Smooth muscle cell (in vitro differentiated cells): ENCODE data around the gene CDH4. TPM values are rescaled to one million over a fixed set of nuclear protein-coding genes. Genes with fewer than 3 reads are reported as not detected.

ENCODE experiments used
- DNase-seq: peaks from one replicate; lab custom pipeline; 2025; ENCODE audit not compliant: unreplicated experiment; lab: John Stamatoyannopoulos, UW
- H2AFZ ChIP-seq: fragments of 200-600 bp; sonication (generic); 2 replicates; pipeline ENCODE4 v1.6.0; 2016; ENCODE audit warnings: antibody characterized with exemption, low read depth, mild to moderate bottlenecking
- H3F3A ChIP-seq: fragments of 200-600 bp; sonication (generic); 2 replicates; pipeline ENCODE4 v1.6.0; 2017; ENCODE audit warnings: antibody characterized with exemption, low read depth
- H3K27ac ChIP-seq: fragments of 200-600 bp; sonication (generic); 2 replicates; pipeline ENCODE4 v1.5.1; 2016; ENCODE audit warnings: low read depth, mild to moderate bottlenecking
- H3K27me3 ChIP-seq: fragments of 200-600 bp; sonication (generic); 2 replicates; pipeline ENCODE4 v1.6.1; 2016; ENCODE audit warnings: low read depth, mild to moderate bottlenecking
- H3K36me3 ChIP-seq: fragments of 200-600 bp; sonication (generic); 2 replicates; pipeline ENCODE4 v1.5.1; 2016; ENCODE audit warnings: low read depth
- H3K4me1 ChIP-seq: fragments of 200-600 bp; sonication (generic); 2 replicates; pipeline ENCODE4 v1.5.1; 2016; ENCODE audit warnings: low read depth
- H3K4me2 ChIP-seq: fragments of 200-600 bp; sonication (generic); 2 replicates; pipeline ENCODE4 v1.6.0; 2016; ENCODE audit warnings: mild to moderate bottlenecking
- H3K4me3 ChIP-seq: fragments of 200-600 bp; sonication (generic); 2 replicates; pipeline ENCODE4 v1.5.1; 2016; ENCODE audit warnings: mild to moderate bottlenecking
- H3K79me2 ChIP-seq: fragments of 200-600 bp; sonication (generic); 2 replicates; pipeline ENCODE4 v1.6.0; 2016; ENCODE audit warnings: low read depth, mild to moderate bottlenecking
- H3K9ac ChIP-seq: fragments of 200-600 bp; sonication (generic); 2 replicates; pipeline ENCODE4 v1.6.0; 2016; ENCODE audit warnings: low read depth
- H3K9me3 ChIP-seq: fragments of 200-600 bp; sonication (generic); replicated peaks from 2 replicates; pipeline ENCODE4 v1.5.1; 2016; ENCODE audit warnings: low read depth
- H4K20me1 ChIP-seq: fragments of 200-600 bp; sonication (generic); 2 replicates; pipeline ENCODE4 v1.6.0; 2016; ENCODE audit warnings: low read depth
- CTCF ChIP-seq: fragments of 200-600 bp; sonication (generic); IDR thresholded peaks from 2 replicates; pipeline ENCODE4 v1.5.1; 2017; ENCODE audit warnings: borderline replicate concordance, mild to moderate bottlenecking, antibody characterized with exemption; ENCODE audit not compliant: insufficient read depth, poor library complexity, severe bottlenecking
- WGBS: methylation state at CpG from one replicate; pipeline ENCODE4 v1.1.7; 2016; ENCODE audit warnings: low lambda C conversion rate; 5-methylcytosine and 5-hydroxymethylcytosine counted together
- polyA plus RNA-seq: library from polyadenylated mRNA; unstranded; fragments of >200 nt; fragmentation: Nextera tagmentation; extraction: Ambion mirVana; gene quantifications from 2 replicates; pipeline ENCODE4 v1.2.1, GENCODE V29; 2016
- total RNA-seq: library from RNA; depleted of rRNA; stranded (reverse); fragments of >200 nt; gene quantifications from 2 replicates; pipeline ENCODE4 v1.2.3, GENCODE V29; 2014

CDH4 gene
- total and polyA plus RNA-seq, 2 experiments from 2014 or later = 0.03 to 0.04 TPM

GRCh38 chr20:61972636-61973508, 720.8 kb downstream of the CDH4 start:
- Histone ChIP-seq H3K4me3 (no peak overlapping the region), H3K9ac (no peak overlapping the region), H3F3A (no peaks in the 10 kb centered on the region), H3K79me2 (no peaks in the 10 kb centered on the region), H2AFZ (no peak overlapping the region), H3K4me1 (no peaks in the 10 kb centered on the region), H3K4me2 (no peak overlapping the region), H3K9me3 (no peaks in the 10 kb centered on the region), H3K27me3 (no peaks in the 10 kb centered on the region), H3K27ac (no peak overlapping the region), H3K36me3 (no peaks in the 10 kb centered on the region), H4K20me1 (no peaks in the 10 kb centered on the region)
- no peak for TF ChIP-seq CTCF
- 95% methylated on average over 27 of the region's 27 CpGs for WGBS
- DNase-seq = no peak

- no peak for TF ChIP-seq CTCF
- no peak for DNase-seq
- H3K4me2 ChIP-seq = no peak overlapping the region
- no peak overlapping the region for H3K4me3 ChIP-seq
- no peaks in the 10 kb centered on the region for H3K4me1 ChIP-seq
- no peaks in the 10 kb centered on the region for H3K27me3 ChIP-seq
- no peak overlapping the region for H3K27ac ChIP-seq
- no peaks in the 10 kb centered on the region for H3F3A ChIP-seq
- H3K9me3 ChIP-seq = no peaks in the 10 kb centered on the region
- H3K9ac ChIP-seq = no peak overlapping the region
- peaks cover 3% of the 10 kb centered on the region for H4K20me1 ChIP-seq
- H3K36me3 ChIP-seq = no peaks in the 10 kb centered on the region
- H3K79me2 ChIP-seq = no peaks in the 10 kb centered on the region
- no peak overlapping the region for H2AFZ ChIP-seq
- WGBS = 96% methylated on average over 25 of the region's 25 CpGs
Observed at GRCh38 chr20:61973515-61974356, 721.7 kb downstream of the CDH4 start.

- Histone ChIP-seq H3F3A (no peaks in the 10 kb centered on the region), H3K4me2 (no peak overlapping the region), H3K27me3 (no peaks in the 10 kb centered on the region), H3K9me3 (no peaks in the 10 kb centered on the region), H3K36me3 (no peaks in the 10 kb centered on the region), H3K27ac (no peak overlapping the region), H3K4me1 (no peaks in the 10 kb centered on the region), H4K20me1 (peaks cover 5% of the 10 kb centered on the region), H3K4me3 (no peak overlapping the region), H2AFZ (no peak overlapping the region), H3K79me2 (no peaks in the 10 kb centered on the region), H3K9ac (no peak overlapping the region)
- WGBS = over 99% methylated on average over 14 of the region's 14 CpGs
- TF ChIP-seq CTCF = no peak
- no peak for DNase-seq
Observed at GRCh38 chr20:61974357-61974665, 722.2 kb downstream of the CDH4 start.
